Measurements from ENCODE around the gene PLXDC2. TPM values are rescaled to one million over a fixed set of nuclear protein-coding genes. Genes with fewer than 3 reads are reported as not detected.

PLXDC2 gene
- total RNA-seq, 1 donor from 2014 or later = 58.7 TPM

DNA sequence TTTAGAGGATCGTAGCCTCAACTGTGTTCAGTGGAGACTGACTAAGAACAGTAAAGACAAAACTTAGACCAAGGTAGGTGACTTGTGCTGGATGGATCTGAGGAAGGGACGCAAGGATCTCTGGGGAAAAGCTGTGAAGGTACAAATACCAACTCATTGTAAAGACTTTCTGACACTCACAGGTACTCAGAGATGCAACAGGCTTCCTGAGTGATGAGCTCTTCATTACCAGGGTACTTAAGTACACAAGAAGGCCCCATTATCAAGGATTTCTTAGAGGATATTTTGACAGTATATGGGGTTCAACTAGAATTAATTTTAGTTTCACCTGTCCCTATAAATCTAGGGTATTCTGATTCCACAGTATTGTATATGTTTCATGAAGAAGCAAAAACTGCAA lies 440.7 kb downstream of the PLXDC2 start:
- DNase-seq (ENCODE audit: low spot score) = no peak

DNA sequence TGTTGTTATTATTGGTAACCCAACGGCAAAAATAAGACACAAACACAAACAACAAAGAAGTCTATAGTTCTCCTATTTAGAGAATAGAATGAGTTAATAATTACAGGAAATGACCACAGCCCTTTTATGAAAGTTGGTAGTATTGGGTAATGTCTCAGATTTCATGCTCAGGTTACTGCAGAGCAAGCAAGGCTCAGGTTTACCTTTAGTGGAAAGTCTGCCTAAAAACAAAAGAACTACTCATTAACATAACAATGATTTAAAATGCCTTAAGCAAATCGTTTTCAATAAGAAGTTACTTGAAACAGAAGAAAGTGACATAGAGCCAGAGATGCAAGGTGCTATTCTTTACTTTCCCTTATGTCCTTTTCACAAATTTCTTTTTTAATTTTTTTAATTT lies 441.2 kb downstream of the PLXDC2 start:
- DNase-seq (ENCODE audit: low spot score) = no peak

DNA sequence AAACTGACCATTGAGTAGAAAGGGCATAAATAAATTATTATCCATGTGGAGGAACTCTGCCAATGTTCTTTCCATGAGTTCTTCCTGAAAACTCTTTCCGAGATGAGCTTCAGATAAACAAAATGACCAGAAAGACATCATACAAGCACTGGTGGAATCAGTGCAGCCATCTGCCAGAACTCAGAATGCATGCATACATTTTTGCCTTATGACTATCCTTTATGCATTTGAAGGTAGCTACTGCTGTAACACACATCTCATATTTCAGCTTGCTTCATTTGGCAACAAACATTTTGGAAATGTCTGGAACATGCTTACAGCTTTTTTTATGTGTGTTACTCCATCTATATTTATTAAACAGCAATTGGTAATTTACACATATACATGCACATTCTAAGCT lies 448.9 kb downstream of the PLXDC2 start:
- DNase-seq (ENCODE audit: low spot score) = no peak

DNA sequence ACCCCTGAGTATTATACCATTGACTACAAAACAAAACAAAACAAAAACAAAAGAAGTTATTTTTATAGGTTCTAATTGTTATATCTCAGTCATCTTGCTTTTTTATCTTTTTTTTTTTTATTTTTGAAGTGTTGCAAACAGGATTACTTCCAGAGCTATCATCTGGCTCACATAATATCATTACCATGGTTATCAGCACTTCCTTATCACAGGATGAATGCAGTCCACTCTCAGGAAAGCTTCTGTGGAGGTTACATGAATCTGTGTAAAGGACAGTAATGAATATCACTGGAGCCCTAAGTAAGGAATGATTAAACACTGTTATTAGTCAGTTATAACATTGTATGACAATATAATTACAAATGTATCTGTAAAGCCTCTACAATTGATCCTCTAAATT lies 451.5 kb downstream of the PLXDC2 start:
- DNase-seq (ENCODE audit: low spot score) = no peak

- no peak for DNase-seq (ENCODE audit: low spot score)
Observed at GRCh38 chr10:20271490-20271889, 455.3 kb downstream of the PLXDC2 start.

DNA sequence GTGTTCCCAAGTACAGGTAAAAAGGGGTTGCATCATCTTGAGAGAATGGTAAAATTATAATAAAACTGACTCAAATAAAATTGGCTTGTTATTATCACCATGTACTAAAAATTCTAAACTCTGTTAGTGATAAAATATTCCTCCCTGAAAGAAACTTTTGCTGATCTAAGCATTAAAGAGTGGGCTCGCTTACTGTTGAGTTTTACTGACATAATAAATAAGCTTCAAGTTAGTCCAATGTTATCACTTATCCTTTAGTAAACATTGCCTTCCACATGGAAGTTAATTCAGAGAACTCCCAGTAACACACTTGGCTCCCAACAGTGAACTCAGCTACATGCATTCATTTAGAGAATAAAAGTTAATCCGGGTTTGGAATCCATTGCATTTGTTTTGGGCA lies 456.4 kb downstream of the PLXDC2 start:
- no peak for DNase-seq (ENCODE audit: low spot score)

GRCh38 chr10:20274571-20274970 lies 458.3 kb downstream of the PLXDC2 start:
- DNase-seq (ENCODE audit: low spot score) = no peak

DNA sequence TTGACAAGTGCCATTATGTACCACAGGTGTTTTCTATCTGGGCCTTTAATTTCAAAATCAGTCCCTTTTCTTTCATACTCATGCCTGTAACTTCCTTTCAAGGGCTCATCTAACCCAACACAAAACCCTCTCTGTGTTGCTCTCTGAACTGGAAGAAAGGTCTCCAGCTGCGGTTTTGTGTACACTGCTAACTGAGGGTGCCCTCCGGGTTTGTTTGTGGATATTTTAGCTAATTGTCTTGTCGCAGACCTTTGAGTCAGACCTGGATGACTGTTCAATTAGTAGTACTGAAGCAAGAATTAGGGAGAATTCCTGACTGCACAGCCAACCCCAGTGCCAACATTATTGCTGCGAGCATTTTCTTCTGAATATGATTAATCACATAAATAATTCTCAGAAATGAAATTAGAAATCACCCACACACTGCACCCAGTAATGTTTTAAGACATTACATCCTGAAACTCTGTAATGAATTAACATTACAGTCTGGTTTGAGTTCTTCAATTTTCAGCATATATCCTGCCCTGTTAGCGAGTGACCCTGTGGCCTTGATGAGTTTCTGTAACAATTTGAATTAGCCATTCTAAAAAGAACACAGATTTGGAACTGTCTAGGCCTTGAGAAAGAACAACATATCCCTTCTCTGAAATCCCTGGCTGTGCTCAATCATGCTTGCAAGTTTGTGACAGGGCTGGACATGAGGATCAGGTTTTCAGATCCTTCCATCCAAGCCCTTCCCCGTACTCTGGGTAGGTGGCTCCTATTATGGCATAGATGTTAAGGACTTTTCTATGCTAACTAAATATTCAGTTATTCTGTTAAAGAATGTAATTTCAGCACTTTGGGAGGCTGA lies 460.1 kb downstream of the PLXDC2 start:
- no peak for DNase-seq (ENCODE audit: low spot score)

DNA sequence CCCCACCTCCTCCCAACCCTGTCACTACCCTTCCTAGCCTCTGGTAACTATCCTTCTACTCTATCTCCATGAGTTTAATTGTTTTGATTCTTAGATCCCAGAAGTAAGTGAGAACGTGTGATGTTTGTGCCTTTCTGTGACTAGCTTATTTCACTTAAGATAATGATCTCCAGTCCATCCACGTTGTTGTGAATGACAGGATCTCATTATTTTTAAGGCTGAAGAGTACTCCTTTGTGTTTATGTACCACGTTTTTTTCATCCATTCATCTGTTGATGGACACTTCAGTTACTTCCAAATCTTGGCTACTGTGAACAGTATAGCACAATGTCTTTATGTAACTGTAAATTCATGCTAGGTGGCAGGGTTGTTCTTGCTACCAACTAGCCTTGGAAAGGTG lies 461.6 kb downstream of the PLXDC2 start:
- no peak for DNase-seq (ENCODE audit: low spot score)

GRCh38 chr10:20281579-20281978 lies 465.3 kb downstream of the PLXDC2 start:
- DNase-seq (ENCODE audit: low spot score) = no peak

GRCh38 chr10:20287586-20287985 lies 471.4 kb downstream of the PLXDC2 start:
- DNase-seq (ENCODE audit: low spot score) = no peak

- DNase-seq (ENCODE audit: low spot score) = no peak
Observed at GRCh38 chr10:20288060-20288459, 471.8 kb downstream of the PLXDC2 start.

GRCh38 chr10:20289070-20289828 lies 473.0 kb downstream of the PLXDC2 start:
- DNase-seq (ENCODE audit: low spot score) = no peak

DNA sequence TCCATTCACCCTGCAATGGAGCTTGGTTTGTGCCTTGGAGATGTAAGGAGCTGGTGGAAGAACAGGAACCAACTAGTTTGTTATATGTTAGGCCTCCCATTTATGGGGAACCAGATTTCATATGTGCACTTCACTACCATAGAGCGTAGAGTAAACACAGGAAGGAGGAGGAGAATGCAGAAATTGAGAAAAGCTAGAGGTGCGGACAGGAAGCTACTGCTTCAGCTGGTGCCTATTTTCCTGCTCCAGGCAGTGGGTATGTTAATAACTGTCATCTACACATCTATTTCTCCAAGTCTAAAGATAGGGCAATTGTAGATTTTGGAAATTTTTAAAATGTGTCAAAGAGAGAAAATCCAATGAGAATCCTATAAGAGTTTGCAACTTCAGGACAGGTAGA lies 482.2 kb downstream of the PLXDC2 start:
- DNase-seq (ENCODE audit: low spot score) = no peak

GRCh38 chr10:20299034-20299736 lies 483.0 kb downstream of the PLXDC2 start:
- no peak for DNase-seq (ENCODE audit: low spot score)

DNA sequence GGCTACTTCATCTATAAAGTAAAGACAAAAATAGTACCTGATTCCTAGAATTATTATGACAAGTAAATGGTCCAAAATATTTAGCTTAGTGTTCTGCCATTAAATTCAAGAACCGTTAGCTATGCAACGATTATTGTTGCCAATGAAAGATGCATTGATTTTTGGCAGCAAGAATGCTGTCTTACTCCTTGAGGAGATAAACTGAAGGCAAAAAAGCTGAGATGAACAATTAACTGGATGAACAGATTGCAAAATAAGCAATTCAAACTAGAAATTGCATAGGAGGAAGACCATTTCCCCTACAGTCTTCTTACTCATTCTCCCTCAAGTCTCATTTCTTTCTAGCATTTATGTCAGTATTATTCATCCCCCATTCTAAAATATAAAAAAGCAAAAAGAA lies 484.5 kb downstream of the PLXDC2 start:
- DNase-seq (ENCODE audit: low spot score) = no peak

GRCh38 chr10:20302033-20302432 lies 485.8 kb downstream of the PLXDC2 start:
- DNase-seq (ENCODE audit: low spot score) = no peak

- DNase-seq (ENCODE audit: low spot score) = no peak
Observed at GRCh38 chr10:20303453-20304152, 487.4 kb downstream of the PLXDC2 start.

GRCh38 chr10:20313665-20314064 lies 497.4 kb downstream of the PLXDC2 start:
- no peak for DNase-seq (ENCODE audit: low spot score)

DNA sequence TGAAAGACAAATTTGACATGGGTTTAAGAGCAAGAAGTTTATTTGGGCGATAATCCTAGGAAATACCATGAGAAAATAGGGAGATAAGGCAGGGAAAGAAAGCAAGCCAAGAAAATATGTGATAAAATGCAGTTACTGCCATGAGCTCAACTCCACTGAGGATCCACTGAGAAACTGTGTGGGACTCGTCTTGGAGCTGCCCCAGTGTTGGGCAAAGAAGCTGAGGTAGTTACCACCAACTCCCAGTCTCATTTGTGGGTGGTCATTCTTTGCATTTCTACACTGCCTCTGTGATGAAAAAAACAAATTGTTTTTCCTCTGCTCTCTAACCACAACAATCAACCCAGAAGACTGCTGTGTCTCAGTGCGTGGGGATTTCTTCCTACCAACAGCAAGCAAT lies 498.2 kb downstream of the PLXDC2 start:
- no peak for DNase-seq (ENCODE audit: low spot score)

DNA sequence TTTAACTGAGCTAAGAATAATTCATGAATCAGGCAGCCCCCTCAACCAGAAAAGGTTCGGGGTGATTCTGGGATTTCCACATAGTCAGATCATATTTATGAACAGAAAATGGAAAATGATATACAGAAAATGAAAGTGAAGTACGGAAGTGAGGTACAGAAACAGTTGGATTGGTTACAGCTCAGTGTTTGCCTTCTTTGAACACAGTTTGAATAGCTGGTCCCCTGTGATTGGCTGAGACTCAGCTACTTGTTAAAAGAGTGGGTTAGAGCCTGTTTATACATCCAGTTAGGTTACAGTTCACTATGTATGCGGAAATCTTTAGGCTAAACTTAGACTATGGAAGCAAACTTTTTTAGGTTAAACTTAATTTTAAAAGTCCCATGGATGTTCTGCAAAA lies 511.7 kb downstream of the PLXDC2 start:
- no peak for DNase-seq (ENCODE audit: low spot score)

Measured in mesenteric fat pad (tissue), 1 donor.